ENCODE results near the gene RIN3.

RIN3 gene

GRCh38 chr14:92473261-92473968, 40.2 kb upstream of the RIN3 start:
- Histone ChIP-seq H3K27ac (ENCODE audit: low read depth, low read length) (no peak overlapping the region), H3K36me3 (ENCODE audit: control insufficient read depth, insufficient read depth, low read length) (no peaks in the 10 kb centered on the region), H3K4me3 (ENCODE audit: low read depth, low read length) (no peak overlapping the region), H3K27me3 (ENCODE audit: control insufficient read depth, insufficient read depth, low read length) (no peaks in the 10 kb centered on the region), H3K4me1 (ENCODE audit: control insufficient read depth, insufficient read depth, low read length) (peaks cover 17% of the 10 kb centered on the region), H3K9me3 (ENCODE audit: control insufficient read depth, insufficient read depth, low read length) (no peaks in the 10 kb centered on the region), H3K9ac (ENCODE audit: low read depth, low read length) (no peak overlapping the region)

- H3K27me3 ChIP-seq (ENCODE audit: control insufficient read depth, insufficient read depth, low read length): no peaks in the 10 kb centered on the region
- H3K4me3 ChIP-seq (ENCODE audit: low read depth, low read length): no peak overlapping the region
- no peaks in the 10 kb centered on the region for H3K36me3 ChIP-seq (ENCODE audit: control insufficient read depth, insufficient read depth, low read length)
- H3K4me1 ChIP-seq (ENCODE audit: control insufficient read depth, insufficient read depth, low read length): peaks cover 17% of the 10 kb centered on the region
- H3K9ac ChIP-seq (ENCODE audit: low read depth, low read length): no peak overlapping the region
- H3K27ac ChIP-seq (ENCODE audit: low read depth, low read length): no peak overlapping the region
- H3K9me3 ChIP-seq (ENCODE audit: control insufficient read depth, insufficient read depth, low read length): no peaks in the 10 kb centered on the region
These were observed 39.5 kb upstream of the RIN3 start for GRCh38 chr14:92473969-92474535.

- Histone ChIP-seq H3K4me1 (ENCODE audit: control insufficient read depth, insufficient read depth, low read length) (peaks cover 17% of the 10 kb centered on the region), H3K9ac (ENCODE audit: low read depth, low read length) (no peak overlapping the region), H3K4me3 (ENCODE audit: low read depth, low read length) (no peak overlapping the region), H3K27ac (ENCODE audit: low read depth, low read length) (no peak overlapping the region), H3K36me3 (ENCODE audit: control insufficient read depth, insufficient read depth, low read length) (no peaks in the 10 kb centered on the region), H3K9me3 (ENCODE audit: control insufficient read depth, insufficient read depth, low read length) (no peaks in the 10 kb centered on the region), H3K27me3 (ENCODE audit: control insufficient read depth, insufficient read depth, low read length) (no peaks in the 10 kb centered on the region)
These were observed 38.5 kb upstream of the RIN3 start for GRCh38 chr14:92475037-92475436.

- no peaks in the 10 kb centered on the region for H3K36me3 ChIP-seq (ENCODE audit: control insufficient read depth, insufficient read depth, low read length)
- no peak overlapping the region for H3K27ac ChIP-seq (ENCODE audit: low read depth, low read length)
- no peak overlapping the region for H3K9ac ChIP-seq (ENCODE audit: low read depth, low read length)
- no peak overlapping the region for H3K4me3 ChIP-seq (ENCODE audit: low read depth, low read length)
- peaks cover 15% of the 10 kb centered on the region for H3K4me1 ChIP-seq (ENCODE audit: control insufficient read depth, insufficient read depth, low read length)
- H3K27me3 ChIP-seq (ENCODE audit: control insufficient read depth, insufficient read depth, low read length): no peaks in the 10 kb centered on the region
- H3K9me3 ChIP-seq (ENCODE audit: control insufficient read depth, insufficient read depth, low read length): no peaks in the 10 kb centered on the region
These were observed 38.0 kb upstream of the RIN3 start for GRCh38 chr14:92475451-92476187.

- Histone ChIP-seq H3K9ac (ENCODE audit: low read depth, low read length) (no peak overlapping the region), H3K27me3 (ENCODE audit: control insufficient read depth, insufficient read depth, low read length) (no peaks in the 10 kb centered on the region), H3K4me3 (ENCODE audit: low read depth, low read length) (no peak overlapping the region), H3K9me3 (ENCODE audit: control insufficient read depth, insufficient read depth, low read length) (no peaks in the 10 kb centered on the region), H3K4me1 (ENCODE audit: control insufficient read depth, insufficient read depth, low read length) (no peaks in the 10 kb centered on the region), H3K27ac (ENCODE audit: low read depth, low read length) (no peak overlapping the region), H3K36me3 (ENCODE audit: control insufficient read depth, insufficient read depth, low read length) (no peaks in the 10 kb centered on the region)
These were observed 32.7 kb upstream of the RIN3 start for GRCh38 chr14:92480856-92481255.

- no peaks in the 10 kb centered on the region for H3K9me3 ChIP-seq (ENCODE audit: control insufficient read depth, insufficient read depth, low read length)
- no peaks in the 10 kb centered on the region for H3K27me3 ChIP-seq (ENCODE audit: control insufficient read depth, insufficient read depth, low read length)
- H3K27ac ChIP-seq (ENCODE audit: low read depth, low read length): no peak overlapping the region
- H3K4me3 ChIP-seq (ENCODE audit: low read depth, low read length): no peak overlapping the region
- no peaks in the 10 kb centered on the region for H3K36me3 ChIP-seq (ENCODE audit: control insufficient read depth, insufficient read depth, low read length)
- H3K9ac ChIP-seq (ENCODE audit: low read depth, low read length): no peak overlapping the region
- H3K4me1 ChIP-seq (ENCODE audit: control insufficient read depth, insufficient read depth, low read length): no peaks in the 10 kb centered on the region
These were observed 32.2 kb upstream of the RIN3 start for GRCh38 chr14:92481386-92481785.

GRCh38 chr14:92481811-92482555, 31.6 kb upstream of the RIN3 start:
- no peaks in the 10 kb centered on the region for H3K9me3 ChIP-seq (ENCODE audit: control insufficient read depth, insufficient read depth, low read length)
- H3K27ac ChIP-seq (ENCODE audit: low read depth, low read length): no peak overlapping the region
- no peak overlapping the region for H3K4me3 ChIP-seq (ENCODE audit: low read depth, low read length)
- H3K27me3 ChIP-seq (ENCODE audit: control insufficient read depth, insufficient read depth, low read length): no peaks in the 10 kb centered on the region
- H3K36me3 ChIP-seq (ENCODE audit: control insufficient read depth, insufficient read depth, low read length): no peaks in the 10 kb centered on the region
- H3K9ac ChIP-seq (ENCODE audit: low read depth, low read length): no peak overlapping the region
- H3K4me1 ChIP-seq (ENCODE audit: control insufficient read depth, insufficient read depth, low read length): no peaks in the 10 kb centered on the region

GRCh38 chr14:92482621-92483319, 30.8 kb upstream of the RIN3 start:
- Histone ChIP-seq H3K4me3 (ENCODE audit: low read depth, low read length) (no peak overlapping the region), H3K27me3 (ENCODE audit: control insufficient read depth, insufficient read depth, low read length) (no peaks in the 10 kb centered on the region), H3K9ac (ENCODE audit: low read depth, low read length) (no peak overlapping the region), H3K4me1 (ENCODE audit: control insufficient read depth, insufficient read depth, low read length) (peaks cover 3% of the 10 kb centered on the region; the same call in 1 of the 2 replicates), H3K9me3 (ENCODE audit: control insufficient read depth, insufficient read depth, low read length) (no peaks in the 10 kb centered on the region), H3K27ac (ENCODE audit: low read depth, low read length) (no peak overlapping the region), H3K36me3 (ENCODE audit: control insufficient read depth, insufficient read depth, low read length) (no peaks in the 10 kb centered on the region)

GRCh38 chr14:92484132-92484823, 29.3 kb upstream of the RIN3 start:
- H3K36me3 ChIP-seq (ENCODE audit: control insufficient read depth, insufficient read depth, low read length): no peaks in the 10 kb centered on the region
- H3K9ac ChIP-seq (ENCODE audit: low read depth, low read length): no peak overlapping the region
- no peaks in the 10 kb centered on the region for H3K9me3 ChIP-seq (ENCODE audit: control insufficient read depth, insufficient read depth, low read length)

GRCh38 chr14:92486881-92487280, 26.7 kb upstream of the RIN3 start:
- Histone ChIP-seq H3K27me3 (ENCODE audit: control insufficient read depth, insufficient read depth, low read length) (no peaks in the 10 kb centered on the region), H3K4me3 (ENCODE audit: low read depth, low read length) (no peak overlapping the region), H3K36me3 (ENCODE audit: control insufficient read depth, insufficient read depth, low read length) (no peaks in the 10 kb centered on the region)

More at GRCh38 chr14:92484132-92484823, 29.3 kb upstream of the RIN3 start:
- Histone ChIP-seq H3K27ac (ENCODE audit: low read depth, low read length) (no peak overlapping the region), H3K4me1 (ENCODE audit: control insufficient read depth, insufficient read depth, low read length) (peaks cover 4% of the 10 kb centered on the region; the same call in 1 of the 2 replicates), H3K4me3 (ENCODE audit: low read depth, low read length) (no peak overlapping the region), H3K27me3 (ENCODE audit: control insufficient read depth, insufficient read depth, low read length) (no peaks in the 10 kb centered on the region)

More at GRCh38 chr14:92486881-92487280, 26.7 kb upstream of the RIN3 start:
- Histone ChIP-seq H3K9ac (ENCODE audit: low read depth, low read length) (no peak overlapping the region), H3K4me1 (ENCODE audit: control insufficient read depth, insufficient read depth, low read length) (peaks cover 4% of the 10 kb centered on the region; the same call in 1 of the 2 replicates), H3K27ac (ENCODE audit: low read depth, low read length) (no peak overlapping the region), H3K9me3 (ENCODE audit: control insufficient read depth, insufficient read depth, low read length) (no peaks in the 10 kb centered on the region)
